Nephron progenitor cell (in vitro differentiated cells): Measurements from ENCODE around the gene DOLK.

ENCODE experiments used
- DNase-seq: peaks from one replicate; pipeline ENCODE4 v3.0.0; 2021
- H3K27ac Mint-ChIP-seq: 2 replicates; pipeline ENCODE4 v1.8.0; 2021; ENCODE audit warnings: mild to moderate bottlenecking, moderate library complexity, mixed read lengths
- H3K27me3 Mint-ChIP-seq: 2 replicates; pipeline ENCODE4 v1.8.0; 2021; ENCODE audit warnings: mild to moderate bottlenecking, low read depth, mixed read lengths; ENCODE audit not compliant: poor library complexity
- H3K36me3 Mint-ChIP-seq: 2 replicates; pipeline ENCODE4 v1.8.0; 2021; ENCODE audit warnings: low read depth, mixed read lengths
- H3K4me1 Mint-ChIP-seq: 2 replicates; pipeline ENCODE4 v1.8.0; 2021; ENCODE audit warnings: mixed read lengths
- H3K4me3 Mint-ChIP-seq: 2 replicates; pipeline ENCODE4 v1.8.0; 2021; ENCODE audit warnings: mild to moderate bottlenecking, moderate library complexity, mixed read lengths
- H3K9me3 Mint-ChIP-seq: 2 replicates; pipeline ENCODE4 v1.8.0; 2021; ENCODE audit warnings: mild to moderate bottlenecking, moderate library complexity, mixed read lengths
- TF ChIP-seq, protein P1 (sequence below): fragments of 200-600 bp; sonication (generic); IDR thresholded peaks from 2 replicates; pipeline ENCODE4 v1.5.0; 2021; ENCODE audit warnings: antibody characterized with exemption

Gene DOLK

DNA sequence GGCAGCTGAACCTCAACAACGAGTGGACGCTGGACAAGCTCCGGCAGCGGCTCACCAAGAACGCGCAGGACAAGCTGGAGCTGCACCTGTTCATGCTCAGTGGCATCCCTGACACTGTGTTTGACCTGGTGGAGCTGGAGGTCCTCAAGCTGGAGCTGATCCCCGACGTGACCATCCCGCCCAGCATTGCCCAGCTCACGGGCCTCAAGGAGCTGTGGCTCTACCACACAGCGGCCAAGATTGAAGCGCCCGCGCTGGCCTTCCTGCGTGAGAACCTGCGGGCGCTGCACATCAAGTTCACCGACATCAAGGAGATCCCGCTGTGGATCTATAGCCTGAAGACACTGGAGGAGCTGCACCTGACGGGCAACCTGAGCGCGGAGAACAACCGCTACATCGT is 39.0 kb downstream of the DOLK start:
- peaks cover 3% of the 10 kb centered on the region for H3K27me3 Mint-ChIP-seq
- TF ChIP-seq, protein P1, sequence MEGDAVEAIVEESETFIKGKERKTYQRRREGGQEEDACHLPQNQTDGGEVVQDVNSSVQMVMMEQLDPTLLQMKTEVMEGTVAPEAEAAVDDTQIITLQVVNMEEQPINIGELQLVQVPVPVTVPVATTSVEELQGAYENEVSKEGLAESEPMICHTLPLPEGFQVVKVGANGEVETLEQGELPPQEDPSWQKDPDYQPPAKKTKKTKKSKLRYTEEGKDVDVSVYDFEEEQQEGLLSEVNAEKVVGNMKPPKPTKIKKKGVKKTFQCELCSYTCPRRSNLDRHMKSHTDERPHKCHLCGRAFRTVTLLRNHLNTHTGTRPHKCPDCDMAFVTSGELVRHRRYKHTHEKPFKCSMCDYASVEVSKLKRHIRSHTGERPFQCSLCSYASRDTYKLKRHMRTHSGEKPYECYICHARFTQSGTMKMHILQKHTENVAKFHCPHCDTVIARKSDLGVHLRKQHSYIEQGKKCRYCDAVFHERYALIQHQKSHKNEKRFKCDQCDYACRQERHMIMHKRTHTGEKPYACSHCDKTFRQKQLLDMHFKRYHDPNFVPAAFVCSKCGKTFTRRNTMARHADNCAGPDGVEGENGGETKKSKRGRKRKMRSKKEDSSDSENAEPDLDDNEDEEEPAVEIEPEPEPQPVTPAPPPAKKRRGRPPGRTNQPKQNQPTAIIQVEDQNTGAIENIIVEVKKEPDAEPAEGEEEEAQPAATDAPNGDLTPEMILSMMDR, result no peak
- no peak overlapping the region for H3K4me3 Mint-ChIP-seq
- no peaks in the 10 kb centered on the region for H3K9me3 Mint-ChIP-seq
- H3K4me1 Mint-ChIP-seq, result peaks cover 27% of the 10 kb centered on the region
- H3K27ac Mint-ChIP-seq, result peak overlapping the region; percentile 25
- DNase-seq, result no peak
- H3K36me3 Mint-ChIP-seq, result peaks cover 37% of the 10 kb centered on the region

DNA sequence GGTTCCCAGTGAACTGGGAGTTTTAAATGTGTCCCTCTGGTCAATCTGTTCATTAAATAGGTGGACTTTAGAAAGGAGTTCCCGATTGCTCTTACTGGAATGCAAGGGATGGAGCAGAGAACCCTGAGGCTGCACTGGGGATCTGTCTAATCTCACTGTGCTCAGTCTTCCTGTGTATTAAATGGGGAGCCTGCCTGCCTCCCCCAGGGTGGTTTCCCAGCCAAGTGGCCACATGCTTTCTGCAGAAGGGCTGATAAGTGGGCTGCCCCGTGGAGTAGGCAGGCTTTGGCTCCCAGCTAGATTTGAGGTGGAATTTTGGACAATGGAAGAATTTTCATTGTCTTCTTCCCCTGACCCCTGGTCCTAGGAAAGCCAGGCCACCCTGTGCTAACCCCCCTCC is 40.7 kb downstream of the DOLK start:
- Mint-ChIP-seq H3K27me3 (no peaks in the 10 kb centered on the region), H3K36me3 (peaks cover 27% of the 10 kb centered on the region), H3K9me3 (no peaks in the 10 kb centered on the region), H3K4me1 (peaks cover 11% of the 10 kb centered on the region), H3K4me3 (no peak overlapping the region), H3K27ac (peak overlapping the region; percentile 98)
- no peak for DNase-seq
- TF ChIP-seq, protein P1, result no peak

DNA sequence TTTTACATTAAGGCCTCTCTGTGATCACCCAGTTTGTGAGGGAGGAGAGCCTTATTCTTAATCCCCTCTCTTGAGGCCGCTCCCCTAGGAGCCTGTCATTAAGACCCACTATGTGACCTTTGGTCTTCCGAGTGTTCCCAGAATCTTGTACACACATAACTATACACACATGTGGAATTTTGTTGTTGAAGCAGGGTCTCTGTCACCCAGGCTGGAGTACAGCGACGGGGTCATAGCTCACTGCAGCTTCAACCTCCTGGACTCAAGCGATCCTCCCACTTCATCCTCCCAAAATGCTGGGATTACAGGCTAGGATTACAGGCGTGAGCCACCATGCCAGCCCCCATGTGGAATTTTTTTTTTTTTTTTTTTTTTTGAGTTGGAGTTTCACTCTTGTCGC is 41.4 kb downstream of the DOLK start:
- Mint-ChIP-seq H3K27ac (peak overlapping the region; percentile 42), H3K36me3 (peaks cover 27% of the 10 kb centered on the region), H3K9me3 (no peaks in the 10 kb centered on the region), H3K27me3 (no peaks in the 10 kb centered on the region), H3K4me1 (peaks cover 3% of the 10 kb centered on the region), H3K4me3 (no peak overlapping the region)
- TF ChIP-seq, protein P1, result no peak
- DNase-seq, result no peak

DNA sequence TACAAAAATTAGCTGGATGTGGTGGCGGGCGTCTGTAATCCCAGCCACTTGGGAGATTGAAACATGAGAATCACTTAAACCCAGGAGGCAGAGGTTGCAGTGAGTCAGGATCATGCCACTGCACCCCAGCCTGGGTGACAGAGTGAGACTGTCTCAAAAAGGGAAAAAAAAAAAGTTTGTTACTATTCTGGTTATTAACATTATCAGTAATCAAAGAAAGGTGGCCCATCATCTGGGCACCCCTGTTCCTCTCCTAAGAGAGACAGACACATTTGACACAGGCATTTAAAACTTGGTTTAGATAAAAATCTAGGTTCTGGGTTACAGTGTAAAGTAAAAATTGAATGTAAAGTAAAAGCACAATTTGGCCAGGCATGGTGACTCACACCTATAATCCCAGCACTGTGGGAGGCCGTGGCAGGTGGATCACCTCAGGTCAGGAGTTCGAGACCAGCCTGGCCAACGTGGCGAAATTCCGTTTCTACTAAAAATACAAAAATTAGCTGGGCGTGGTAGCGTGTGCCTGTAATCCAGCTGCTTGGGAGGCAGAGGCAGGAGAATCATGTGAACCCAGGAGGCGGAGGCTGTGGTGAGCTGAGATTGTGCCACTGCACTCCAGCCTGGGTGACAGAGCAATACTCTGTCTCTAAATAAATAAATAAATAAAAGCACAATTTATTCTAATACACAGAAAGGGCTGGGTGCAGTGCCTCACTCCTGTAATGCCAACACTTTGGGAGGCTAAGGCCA is 43.4 kb downstream of the DOLK start:
- TF ChIP-seq, protein P1, result no peak
- H3K27ac Mint-ChIP-seq, result peak overlapping the region; percentile 19

GRCh38 chr9:128903079-128903461 is 44.3 kb downstream of the DOLK start:
- H3K4me1 Mint-ChIP-seq, result peaks cover 13% of the 10 kb centered on the region
- H3K9me3 Mint-ChIP-seq, result no peaks in the 10 kb centered on the region
- H3K36me3 Mint-ChIP-seq, result peaks cover 9% of the 10 kb centered on the region
- H3K27me3 Mint-ChIP-seq, result no peaks in the 10 kb centered on the region
- DNase-seq, result no peak
- H3K27ac Mint-ChIP-seq, result no peak overlapping the region
- TF ChIP-seq, protein P1, result no peak
- H3K4me3 Mint-ChIP-seq, result no peak overlapping the region

More for the DNA sequence above, 43.4 kb downstream of the DOLK start:
- peaks cover 19% of the 10 kb centered on the region for H3K36me3 Mint-ChIP-seq
- DNase-seq, result no peak
- no peak overlapping the region for H3K4me3 Mint-ChIP-seq
- H3K27me3 Mint-ChIP-seq, result no peaks in the 10 kb centered on the region
- no peaks in the 10 kb centered on the region for H3K9me3 Mint-ChIP-seq
- peaks cover 7% of the 10 kb centered on the region for H3K4me1 Mint-ChIP-seq
